Nephron (organoid): ENCODE data around the gene DUSP7.

ENCODE experiments used
- H3K27ac Mint-ChIP-seq, 3 experiments: 2 replicates each; pipeline ENCODE4 v1.8.0; 2020; ENCODE audit warnings: mixed read lengths in 3 of 3, mild to moderate bottlenecking in 2 of 3, moderate library complexity in 1 of 3
- H3K27me3 Mint-ChIP-seq: 2 replicates; pipeline ENCODE4 v1.8.0; 2021; ENCODE audit warnings: low read depth, mild to moderate bottlenecking, moderate library complexity, mixed read lengths
- H3K36me3 Mint-ChIP-seq: 2 replicates; pipeline ENCODE4 v1.8.0; 2020; ENCODE audit warnings: low read depth, mixed read lengths
- H3K4me1 Mint-ChIP-seq: 2 replicates; pipeline ENCODE4 v1.8.0; 2020; ENCODE audit warnings: mixed read lengths
- H3K4me3 Mint-ChIP-seq, 3 experiments: 2 replicates each; pipeline ENCODE4 v1.8.0; 2020; ENCODE audit warnings: mild to moderate bottlenecking in 3 of 3, mixed read lengths in 3 of 3, moderate library complexity in 2 of 3
- H3K9me3 Mint-ChIP-seq: 2 replicates; pipeline ENCODE4 v1.8.0; 2020; ENCODE audit warnings: mixed read lengths
- TF ChIP-seq, protein P1 (sequence below), 3 experiments: fragments of 200-600 bp; sonication (generic); IDR thresholded peaks; one replicate each; pipeline ENCODE4 v1.5.0; 2021; ENCODE audit warnings: antibody characterized with exemption in 3 of 3; ENCODE audit not compliant: unreplicated experiment in 3 of 3

DUSP7 gene, protein sequence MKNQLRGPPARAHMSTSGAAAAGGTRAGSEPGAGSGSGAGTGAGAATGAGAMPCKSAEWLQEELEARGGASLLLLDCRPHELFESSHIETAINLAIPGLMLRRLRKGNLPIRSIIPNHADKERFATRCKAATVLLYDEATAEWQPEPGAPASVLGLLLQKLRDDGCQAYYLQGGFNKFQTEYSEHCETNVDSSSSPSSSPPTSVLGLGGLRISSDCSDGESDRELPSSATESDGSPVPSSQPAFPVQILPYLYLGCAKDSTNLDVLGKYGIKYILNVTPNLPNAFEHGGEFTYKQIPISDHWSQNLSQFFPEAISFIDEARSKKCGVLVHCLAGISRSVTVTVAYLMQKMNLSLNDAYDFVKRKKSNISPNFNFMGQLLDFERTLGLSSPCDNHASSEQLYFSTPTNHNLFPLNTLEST

GRCh38 chr3:52056521-52056967, at the start of gene DUSP7:
TSS of gene DUSP7 (minus strand) at chr3:52056571. CDS start at chr3:52056366, 205 bp downstream.
- Mint-ChIP-seq H3K27ac (peak within 1 kb of the TSS; percentile 86 to 97 (median 89)), H3K4me3 (peak within 1 kb of the TSS; percentile 91 to 99 (median 94)), H3K36me3 (peaks cover 23% of the 10 kb centered on the region), H3K9me3 (no peaks in the 10 kb centered on the region), H3K27me3 (no peaks in the 10 kb centered on the region), H3K4me1 (peaks cover 37% of the 10 kb centered on the region)
- TF ChIP-seq, protein P1, sequence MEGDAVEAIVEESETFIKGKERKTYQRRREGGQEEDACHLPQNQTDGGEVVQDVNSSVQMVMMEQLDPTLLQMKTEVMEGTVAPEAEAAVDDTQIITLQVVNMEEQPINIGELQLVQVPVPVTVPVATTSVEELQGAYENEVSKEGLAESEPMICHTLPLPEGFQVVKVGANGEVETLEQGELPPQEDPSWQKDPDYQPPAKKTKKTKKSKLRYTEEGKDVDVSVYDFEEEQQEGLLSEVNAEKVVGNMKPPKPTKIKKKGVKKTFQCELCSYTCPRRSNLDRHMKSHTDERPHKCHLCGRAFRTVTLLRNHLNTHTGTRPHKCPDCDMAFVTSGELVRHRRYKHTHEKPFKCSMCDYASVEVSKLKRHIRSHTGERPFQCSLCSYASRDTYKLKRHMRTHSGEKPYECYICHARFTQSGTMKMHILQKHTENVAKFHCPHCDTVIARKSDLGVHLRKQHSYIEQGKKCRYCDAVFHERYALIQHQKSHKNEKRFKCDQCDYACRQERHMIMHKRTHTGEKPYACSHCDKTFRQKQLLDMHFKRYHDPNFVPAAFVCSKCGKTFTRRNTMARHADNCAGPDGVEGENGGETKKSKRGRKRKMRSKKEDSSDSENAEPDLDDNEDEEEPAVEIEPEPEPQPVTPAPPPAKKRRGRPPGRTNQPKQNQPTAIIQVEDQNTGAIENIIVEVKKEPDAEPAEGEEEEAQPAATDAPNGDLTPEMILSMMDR (IDR thresholded peaks at IDR 0.05; ENCODE audit: unreplicated experiment in 3 of 3) = no peak

GRCh38 chr3:52104684-52105640, 48.6 kb upstream of the DUSP7 start:
- no peak overlapping the region for H3K4me3 Mint-ChIP-seq
- H3K36me3 Mint-ChIP-seq = peaks cover 20% of the 10 kb centered on the region
- H3K9me3 Mint-ChIP-seq = peaks cover 12% of the 10 kb centered on the region
- TF ChIP-seq, protein P1 (IDR thresholded peaks at IDR 0.05; ENCODE audit: unreplicated experiment in 3 of 3) = no peak
- H3K4me1 Mint-ChIP-seq = peaks cover 31% of the 10 kb centered on the region
- H3K27ac Mint-ChIP-seq = no peak overlapping the region
- H3K27me3 Mint-ChIP-seq = peaks cover 5% of the 10 kb centered on the region

GRCh38 chr3:52102934-52103333, 46.6 kb upstream of the DUSP7 start:
- Mint-ChIP-seq H3K9me3 (peaks cover 12% of the 10 kb centered on the region), H3K27me3 (no peaks in the 10 kb centered on the region), H3K4me1 (peaks cover 11% of the 10 kb centered on the region), H3K36me3 (peaks cover 25% of the 10 kb centered on the region), H3K27ac (no peak overlapping the region), H3K4me3 (no peak overlapping the region)
- TF ChIP-seq, protein P1 (IDR thresholded peaks at IDR 0.05; ENCODE audit: unreplicated experiment in 3 of 3) = no peak

GRCh38 chr3:52099001-52099401, 42.6 kb upstream of the DUSP7 start:
- H3K36me3 Mint-ChIP-seq = peaks cover 29% of the 10 kb centered on the region

DNA sequence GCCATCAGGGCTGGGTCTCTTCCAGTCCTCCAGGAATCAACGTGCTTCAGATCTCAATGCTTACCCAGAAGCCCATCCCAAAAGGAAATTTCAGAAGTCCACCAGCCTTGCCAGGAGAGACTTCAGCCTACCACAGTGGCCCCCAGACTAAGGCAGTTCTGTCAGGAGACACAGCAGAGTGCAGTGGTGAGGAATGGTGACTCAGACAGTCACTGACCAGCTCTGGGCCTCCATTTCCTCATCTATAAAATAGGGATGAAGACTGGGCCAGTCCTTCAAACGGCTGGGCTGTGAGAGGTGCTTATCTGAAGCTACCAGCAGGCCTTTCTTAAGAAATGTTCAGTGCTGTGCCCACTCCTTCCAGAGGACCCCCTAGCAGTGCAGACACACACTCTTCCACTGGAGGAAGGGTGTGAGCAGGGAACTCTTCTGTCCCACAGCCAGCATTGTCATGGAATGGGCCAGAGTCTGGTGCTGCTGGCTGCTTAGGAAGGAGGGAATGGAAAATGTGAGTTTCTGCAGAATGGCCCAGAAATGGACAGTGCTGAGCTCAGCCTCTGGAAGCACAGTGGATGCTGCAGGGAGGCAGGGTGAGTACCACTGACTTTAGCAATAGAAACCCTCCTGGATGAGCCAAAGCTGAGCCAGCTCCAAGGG, 41.6 kb upstream of the DUSP7 start:
- H3K27ac Mint-ChIP-seq = no peak overlapping the region
- TF ChIP-seq, protein P1 (IDR thresholded peaks at IDR 0.05; ENCODE audit: unreplicated experiment in 3 of 3) = no peak
- peaks cover 29% of the 10 kb centered on the region for H3K36me3 Mint-ChIP-seq
- peaks cover 12% of the 10 kb centered on the region for H3K9me3 Mint-ChIP-seq
- H3K27me3 Mint-ChIP-seq = no peaks in the 10 kb centered on the region
- peaks cover 14% of the 10 kb centered on the region for H3K4me1 Mint-ChIP-seq
- no peak overlapping the region for H3K4me3 Mint-ChIP-seq

More at GRCh38 chr3:52099001-52099401, 42.6 kb upstream of the DUSP7 start:
- Mint-ChIP-seq H3K27me3 (no peaks in the 10 kb centered on the region), H3K4me3 (no peak overlapping the region), H3K9me3 (peaks cover 12% of the 10 kb centered on the region), H3K4me1 (peaks cover 8% of the 10 kb centered on the region), H3K27ac (no peak overlapping the region)
- TF ChIP-seq, protein P1 (IDR thresholded peaks at IDR 0.05; ENCODE audit: unreplicated experiment in 3 of 3) = no peak
